ENCODE measurements around the gene SH3PXD2B. TPM values are rescaled to one million over a fixed set of nuclear protein-coding genes. Genes with fewer than 3 reads are reported as not detected.

The SH3PXD2B gene
- total RNA-seq, 1 experiment from 2014 or later: 27.5 TPM

GRCh38 chr5:172448999-172449398 lies 5.3 kb downstream of the SH3PXD2B start (continued):
- TF ChIP-seq REST (IDR thresholded peaks at IDR 0.05; ENCODE audit: low read depth) (no peak), JUND (IDR thresholded peaks at IDR 0.05) (no peak), SIN3A (IDR thresholded peaks at IDR 0.05; ENCODE audit: low read depth) (no peak), CBX3 (IDR thresholded peaks at IDR 0.05; ENCODE audit: low read depth) (no peak), ZNF274 (IDR thresholded peaks at IDR 0.05; ENCODE audit: low read depth, low read length) (no peak), POLR2AphosphoS5 (IDR thresholded peaks at IDR 0.05; ENCODE audit: low read depth, low read length) (no peak), ATF3 (IDR thresholded peaks at IDR 0.05) (no peak), FOSL1 (IDR thresholded peaks at IDR 0.05; ENCODE audit: low read depth) (no peak), ELF1 (IDR thresholded peaks at IDR 0.05; ENCODE audit: borderline replicate concordance, low read depth) (no peak), EGR1 (IDR thresholded peaks at IDR 0.05; ENCODE audit: low read depth) (no peak), SRF (IDR thresholded peaks at IDR 0.05; ENCODE audit: low read depth) (no peak), EZH2 (IDR thresholded peaks at IDR 0.05) (no peak)
- TF ChIP-seq, protein P1, sequence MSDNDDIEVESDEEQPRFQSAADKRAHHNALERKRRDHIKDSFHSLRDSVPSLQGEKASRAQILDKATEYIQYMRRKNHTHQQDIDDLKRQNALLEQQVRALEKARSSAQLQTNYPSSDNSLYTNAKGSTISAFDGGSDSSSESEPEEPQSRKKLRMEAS (IDR thresholded peaks at IDR 0.05): no peak

Measured in HCT116 (cell line).